ENCODE measurements around the gene CCDC40. TPM values are rescaled to one million over a fixed set of nuclear protein-coding genes. Genes with fewer than 3 reads are reported as not detected.

The CCDC40 gene
- total RNA-seq, 2 experiments from 2014 or later, result not detected

GRCh38 chr17:80017226-80018010 lies 19.0 kb upstream of the CCDC40 start:
- no peaks in the 10 kb centered on the region for H3K79me2 ChIP-seq (ENCODE audit: insufficient read depth, low read depth, low read length)
- no peaks in the 10 kb centered on the region for H3K36me3 ChIP-seq (ENCODE audit: insufficient read depth, low read length)
- no peaks in the 10 kb centered on the region for H3K9me3 ChIP-seq (ENCODE audit: low read length)
- no peaks in the 10 kb centered on the region for H4K20me1 ChIP-seq (ENCODE audit: insufficient read depth, low read length)
- no peak overlapping the region for H3K4me2 ChIP-seq (ENCODE audit: low read length)
- intact Hi-C loops (cut with micrococcal nuclease; ENCODE audit: unreplicated experiment), result no loop called here
- H3K9me2 ChIP-seq (ENCODE audit: insufficient read depth, low read length), result no peaks in the 10 kb centered on the region
- CTCF ChIA-PET (ENCODE audit: unreplicated experiment), result no interaction called here
- no TSS peak for BruUV-seq (replicated peaks)
- H2AFZ ChIP-seq (ENCODE audit: low read length), result no peak overlapping the region
- H3K27ac ChIP-seq (ENCODE audit: low read depth, low read length, poor library complexity, severe bottlenecking), result no peak overlapping the region
- POLR2A ChIA-PET, result interaction anchor here (0.6 kb wide), 1 partner anchor 38 kb away, joined by 6 read pairs; no protein-coding TSS in a partner anchor
- DNase-seq (ENCODE audit: low spot score), result no peak
- TF ChIP-seq CTCF (conservative IDR thresholded peaks at IDR 0.05; ENCODE audit: low read length) (no peak), EZH2phosphoT487 (IDR thresholded peaks at IDR 0.05; ENCODE audit: borderline replicate concordance, low read depth, low read length) (no peak)
- H3K4me1 ChIP-seq (ENCODE audit: insufficient read depth, low read length, poor library complexity, severe bottlenecking), result no peaks in the 10 kb centered on the region
- no peak overlapping the region for H3K4me3 ChIP-seq (ENCODE audit: low read depth, low read length, poor library complexity, severe bottlenecking)

- intact Hi-C loops (cut with micrococcal nuclease; ENCODE audit: unreplicated experiment), result no loop called here
- H3K36me3 ChIP-seq (ENCODE audit: insufficient read depth, low read length), result no peaks in the 10 kb centered on the region
- no peak overlapping the region for H3K4me2 ChIP-seq (ENCODE audit: low read length)
- H3K79me2 ChIP-seq (ENCODE audit: insufficient read depth, low read depth, low read length), result no peaks in the 10 kb centered on the region
- POLR2A ChIA-PET, result no interaction called here
- no peak for DNase-seq (ENCODE audit: low spot score)
- no peak overlapping the region for H3K4me3 ChIP-seq (ENCODE audit: low read depth, low read length, poor library complexity, severe bottlenecking)
- no peaks in the 10 kb centered on the region for H3K9me2 ChIP-seq (ENCODE audit: insufficient read depth, low read length)
- no peak overlapping the region for H3K27ac ChIP-seq (ENCODE audit: low read depth, low read length, poor library complexity, severe bottlenecking)
- CTCF ChIA-PET (ENCODE audit: unreplicated experiment), result no interaction called here
- no peaks in the 10 kb centered on the region for H3K4me1 ChIP-seq (ENCODE audit: insufficient read depth, low read length, poor library complexity, severe bottlenecking)
- H3K9me3 ChIP-seq (ENCODE audit: low read length), result no peaks in the 10 kb centered on the region
- no peak for TF ChIP-seq EZH2phosphoT487 (IDR thresholded peaks at IDR 0.05; ENCODE audit: borderline replicate concordance, low read depth, low read length)
- TF ChIP-seq CTCF (conservative IDR thresholded peaks at IDR 0.05; ENCODE audit: low read length), result no peak
- H4K20me1 ChIP-seq (ENCODE audit: insufficient read depth, low read length), result no peaks in the 10 kb centered on the region
- no TSS peak for BruUV-seq (replicated peaks)
- no peak overlapping the region for H2AFZ ChIP-seq (ENCODE audit: low read length)
Observed at GRCh38 chr17:80018917-80019651, 17.4 kb upstream of the CCDC40 start.

GRCh38 chr17:80021600-80021999 lies 14.8 kb upstream of the CCDC40 start:
- BruUV-seq (replicated peaks), result no TSS peak
- Histone ChIP-seq H3K4me3 (ENCODE audit: low read depth, low read length, poor library complexity, severe bottlenecking) (no peak overlapping the region), H3K9me2 (ENCODE audit: insufficient read depth, low read length) (no peaks in the 10 kb centered on the region), H3K9me3 (ENCODE audit: low read length) (no peaks in the 10 kb centered on the region), H3K4me1 (ENCODE audit: insufficient read depth, low read length, poor library complexity, severe bottlenecking) (no peaks in the 10 kb centered on the region), H4K20me1 (ENCODE audit: insufficient read depth, low read length) (no peaks in the 10 kb centered on the region), H3K36me3 (ENCODE audit: insufficient read depth, low read length) (no peaks in the 10 kb centered on the region), H3K4me2 (ENCODE audit: low read length) (no peak overlapping the region), H3K27ac (ENCODE audit: low read depth, low read length, poor library complexity, severe bottlenecking) (no peak overlapping the region), H2AFZ (ENCODE audit: low read length) (no peak overlapping the region), H3K79me2 (ENCODE audit: insufficient read depth, low read depth, low read length) (no peaks in the 10 kb centered on the region)
- ChIA-PET CTCF (ENCODE audit: unreplicated experiment) (no interaction called here), POLR2A (interaction anchor here (0.7 kb wide), 1 partner anchor 211 kb away, joined by 3 read pairs; no protein-coding TSS in a partner anchor)
- intact Hi-C loops (cut with micrococcal nuclease; ENCODE audit: unreplicated experiment), result no loop called here
- TF ChIP-seq CTCF (conservative IDR thresholded peaks at IDR 0.05; ENCODE audit: low read length) (no peak), EZH2phosphoT487 (IDR thresholded peaks at IDR 0.05; ENCODE audit: borderline replicate concordance, low read depth, low read length) (no peak)
- DNase-seq (ENCODE audit: low spot score), result no peak
